H1 (cell line): ENCODE data around the gene PTPRR. TPM values are rescaled to one million over a fixed set of nuclear protein-coding genes. Genes with fewer than 3 reads are reported as not detected.

Experiments used
- CTCF ChIA-PET: fragments of 300-600 bp; sonication (Branson Sonifier 250); formaldehyde crosslinking; loops from one replicate; lab custom pipeline; 2021; ENCODE audit not compliant: partially characterized antibody; lab: Charles Lee
- POLR2A ChIA-PET: fragments of 300-600 bp; sonication (Branson Sonifier 250); formaldehyde crosslinking; loops from one replicate; lab custom pipeline; 2021; ENCODE audit warnings: inconsistent platforms; ENCODE audit not compliant: partially characterized antibody; lab: Charles Lee
- DNase-seq, 2 experiments: peaks; one replicate each; pipeline versions ENCODE4 v3.0.0 to v3.0.0-alpha.2; 2010 to 2022; ENCODE audit warnings: low spot score in 2 of 2, low read depth in 1 of 2, mixed read lengths in 1 of 2
- FAIRE-seq: peaks from 2 replicates; lab custom pipeline; 2011; peaks lifted over from hg19 to GRCh38; lab: Jason Lieb, UNC
- H2AFZ ChIP-seq: 2 replicates; pipeline ENCODE4 v1.8.1; 2012; ENCODE audit warnings: low read length, inconsistent platforms
- H2AK5ac ChIP-seq: 2 replicates; pipeline ENCODE4 v1.6.1; 2013; ENCODE audit warnings: low read depth, low read length
- H2BK120ac ChIP-seq: replicated peaks from 2 replicates; pipeline ENCODE3; 2013; ENCODE audit warnings: low read depth, low read length, inconsistent platforms
- H2BK12ac ChIP-seq: 2 replicates; pipeline ENCODE4 v1.6.1; 2013; ENCODE audit warnings: low read depth, low read length
- H2BK15ac ChIP-seq: 2 replicates; pipeline ENCODE4 v1.6.1; 2013; ENCODE audit warnings: low read length
- H2BK20ac ChIP-seq: 2 replicates; pipeline ENCODE4 v1.6.1; 2013; ENCODE audit warnings: low read length
- H2BK5ac ChIP-seq: 2 replicates; pipeline ENCODE4 v1.6.1; 2013; ENCODE audit warnings: low read depth, low read length
- H3K14ac ChIP-seq: 2 replicates; pipeline ENCODE4 v1.6.1; 2013; ENCODE audit warnings: inconsistent platforms; ENCODE audit not compliant: insufficient read length
- H3K18ac ChIP-seq: 2 replicates; pipeline ENCODE4 v1.6.1; 2013; ENCODE audit warnings: low read length; ENCODE audit errors: extremely low read depth
- H3K23ac ChIP-seq: 2 replicates; pipeline ENCODE4 v1.6.1; 2013; ENCODE audit warnings: inconsistent platforms; ENCODE audit not compliant: insufficient read length
- H3K23me2 ChIP-seq: 2 replicates; pipeline ENCODE4 v1.6.1; 2013; ENCODE audit warnings: low read depth, low read length
- H3K27ac ChIP-seq: 2 replicates; pipeline ENCODE4 v1.6.1; 2011; ENCODE audit warnings: low read depth, low read length, inconsistent platforms
- H3K27me3 ChIP-seq, 4 experiments: replicated peaks in 1 of 4; 1 replicate in 1 of 4; 2 replicates in 3 of 4; pipeline versions ENCODE4 v1.6.1 to v1.8.1; 2011 to 2013; ENCODE audit warnings: low read length in 3 of 4, mild to moderate bottlenecking in 3 of 4, inconsistent platforms in 2 of 4, mixed read lengths in 2 of 4, moderate library complexity in 1 of 4; ENCODE audit not compliant: control insufficient read depth in 3 of 4, insufficient read depth in 3 of 4; ENCODE audit errors: extremely low read depth in 1 of 4
- H3K36me3 ChIP-seq, 4 experiments: 2 replicates each; pipeline versions ENCODE4 v1.6.1 to v1.8.1; 2011 to 2013; ENCODE audit warnings: mild to moderate bottlenecking in 4 of 4, low read length in 3 of 4, moderate library complexity in 2 of 4, control low read depth in 1 of 4, inconsistent platforms in 1 of 4; ENCODE audit not compliant: insufficient read depth in 4 of 4, control insufficient read depth in 2 of 4
- H3K4ac ChIP-seq: replicated peaks from 2 replicates; pipeline ENCODE3; 2013; ENCODE audit warnings: low read length, low read depth, mixed read lengths, inconsistent platforms; ENCODE audit not compliant: insufficient read length
- H3K4me1 ChIP-seq, 4 experiments: replicated peaks in 1 of 4; 1 replicate in 1 of 4; 2 replicates in 3 of 4; pipeline versions ENCODE4 v1.6.1 to v1.8.1; 2011 to 2013; ENCODE audit warnings: low read length in 3 of 4, inconsistent platforms in 2 of 4, mixed read lengths in 1 of 4; ENCODE audit not compliant: insufficient read depth in 4 of 4, control insufficient read depth in 3 of 4
- H3K4me2 ChIP-seq, 2 experiments: 2 replicates each; pipeline versions ENCODE4 v1.6.1 to v1.8.1; 2011 to 2013; ENCODE audit warnings: low read depth in 2 of 2, low read length in 2 of 2, control low read depth in 1 of 2, inconsistent platforms in 1 of 2, mild to moderate bottlenecking in 1 of 2; ENCODE audit not compliant: insufficient read depth in 1 of 2
- H3K4me3 ChIP-seq, 4 experiments: fragments of 200-600, 300-600 bp in 1 of 4; sonication (generic), shearing (Covaris generic), sonication (Bioruptor Twin) in 1 of 4; 2 replicates each; pipeline versions ENCODE4 v1.5.1 to v1.8.1; 2011 to 2016; ENCODE audit warnings: low read length in 4 of 4, low read depth in 3 of 4, control low read depth in 2 of 4, inconsistent platforms in 2 of 4, mild to moderate bottlenecking in 2 of 4, mixed read lengths in 1 of 4, moderate library complexity in 1 of 4; ENCODE audit not compliant: insufficient read depth in 2 of 4; ENCODE audit errors: extremely low read depth in 1 of 4
- H3K56ac ChIP-seq: replicated peaks from 2 replicates; pipeline ENCODE3; 2013; ENCODE audit warnings: low read depth, mild to moderate bottlenecking, mixed read lengths, low read length, inconsistent platforms; ENCODE audit not compliant: insufficient read length
- H3K79me1 ChIP-seq: 2 replicates; pipeline ENCODE4 v1.6.1; 2013; ENCODE audit warnings: low read depth, low read length, control low read depth
- H3K79me2 ChIP-seq, 2 experiments: 2 replicates each; pipeline versions ENCODE4 v1.6.1 to v1.8.1; 2012 to 2013; ENCODE audit warnings: low read length in 2 of 2, mild to moderate bottlenecking in 2 of 2, inconsistent platforms in 1 of 2; ENCODE audit not compliant: insufficient read depth in 2 of 2, control insufficient read depth in 1 of 2
- H3K9ac ChIP-seq, 4 experiments: replicated peaks in 1 of 4; 1 replicate in 1 of 4; 2 replicates in 3 of 4; pipeline versions ENCODE4 v1.6.1 to v1.8.1; 2011 to 2013; ENCODE audit warnings: low read depth in 3 of 4, low read length in 3 of 4, control low read depth in 2 of 4, mild to moderate bottlenecking in 2 of 4, moderate library complexity in 2 of 4, inconsistent platforms in 1 of 4; ENCODE audit errors: extremely low read depth in 1 of 4
- H3K9me3 ChIP-seq, 2 experiments: 2 replicates each; pipeline versions ENCODE4 v1.6.1 to v1.8.1; 2012 to 2013; ENCODE audit warnings: mild to moderate bottlenecking in 2 of 2, moderate library complexity in 2 of 2, control low read depth in 1 of 2, inconsistent platforms in 1 of 2, low read depth in 1 of 2, low read length in 1 of 2, mixed read lengths in 1 of 2; ENCODE audit not compliant: insufficient read depth in 2 of 2
- H4K20me1 ChIP-seq, 2 experiments: replicated peaks in 1 of 2; 2 replicates each; pipeline versions ENCODE3 to v1.8.1; 2011 to 2013; ENCODE audit warnings: inconsistent platforms in 2 of 2, low read length in 2 of 2, mild to moderate bottlenecking in 1 of 2; ENCODE audit not compliant: insufficient read depth in 2 of 2, control insufficient read depth in 1 of 2
- H4K5ac ChIP-seq: 2 replicates; pipeline ENCODE4 v1.6.1; 2013; ENCODE audit warnings: low read length, low read depth, mixed read lengths, inconsistent platforms; ENCODE audit not compliant: insufficient read length
- H4K8ac ChIP-seq: 2 replicates; pipeline ENCODE4 v1.8.0; 2013; ENCODE audit warnings: mild to moderate bottlenecking, moderate library complexity, low read length, inconsistent platforms; ENCODE audit not compliant: insufficient read depth; ENCODE audit errors: extremely low read depth
- H4K91ac ChIP-seq: replicated peaks from 2 replicates; pipeline ENCODE3; 2013; ENCODE audit warnings: low read length, mixed read lengths, inconsistent platforms; ENCODE audit not compliant: insufficient read length
- ATF2 ChIP-seq: IDR thresholded peaks from 2 replicates; pipeline ENCODE4 v1.6.1; 2012; ENCODE audit warnings: low read length, inconsistent platforms
- CTBP2 ChIP-seq: IDR thresholded peaks from 2 replicates; pipeline ENCODE4 v1.7.0; 2011; ENCODE audit warnings: borderline replicate concordance, mild to moderate bottlenecking, moderate library complexity, mixed read lengths, low read length; ENCODE audit not compliant: insufficient read depth, insufficient read length
- EZH2 ChIP-seq: fragments of 200-600 bp; sonication (generic); IDR thresholded peaks from 2 replicates; pipeline ENCODE4 v1.7.1; 2012; ENCODE audit warnings: low read depth, mild to moderate bottlenecking, moderate library complexity, low read length, inconsistent platforms; ENCODE audit not compliant: severe bottlenecking
- HDAC2 ChIP-seq, 2 experiments: fragments of 300-600 bp in 1 of 2; sonication (generic) in 1 of 2; IDR thresholded peaks; 2 replicates each; pipeline ENCODE4 v1.6.1; 2011 to 2012; ENCODE audit warnings: low read depth in 2 of 2, low read length in 2 of 2, mild to moderate bottlenecking in 2 of 2, moderate library complexity in 2 of 2, borderline replicate concordance in 1 of 2, inconsistent platforms in 1 of 2
- RFX5 ChIP-seq: IDR thresholded peaks from 2 replicates; pipeline ENCODE4 v1.6.1; 2011; ENCODE audit warnings: low read depth, low read length, improper control_type of control experiment, borderline replicate concordance
- SIN3A ChIP-seq, 2 experiments: IDR thresholded peaks in 1 of 2; conservative IDR thresholded peaks in 1 of 2; 2 replicates each; pipeline ENCODE4 v1.6.1; 2011 to 2012; ENCODE audit warnings: low read length in 2 of 2, improper control_type of control experiment in 1 of 2, low read depth in 1 of 2, mild to moderate bottlenecking in 1 of 2
- SRF ChIP-seq: IDR thresholded peaks from 2 replicates; pipeline ENCODE4 v1.6.1; 2011; ENCODE audit warnings: mild to moderate bottlenecking, low read depth, low read length, moderate library complexity
- ZNF274 ChIP-seq: IDR thresholded peaks from 2 replicates; pipeline ENCODE4 v1.7.0; 2012; ENCODE audit warnings: low read length, borderline replicate concordance; ENCODE audit errors: extremely low read depth
- WGBS, 2 experiments: shearing (Covaris generic) in 1 of 2; methylation state at CpG; one replicate each; pipeline versions ENCODE4 v1.1.6 to v1.1.7; 2013 to 2015; ENCODE audit warnings: low lambda C conversion rate in 2 of 2, mixed read lengths in 2 of 2, inconsistent platforms in 1 of 2, low coverage in 1 of 2, missing lambda C conversion rate in 1 of 2; ENCODE audit not compliant: insufficient replicate concordance in 2 of 2, insufficient coverage in 1 of 2, insufficient read length in 1 of 2; ENCODE audit errors: extremely low coverage in 1 of 2, missing lambda C conversion rate in 1 of 2; 5-methylcytosine and 5-hydroxymethylcytosine counted together
- polyA plus RNA-seq, 7 experiments: library from polyadenylated mRNA; depleted of rRNA in 3 of 7; stranded (reverse) in 5 of 7; unstranded in 2 of 7; fragments of >200 nt in 5 of 7; fragments of 200-250 nt in 2 of 7; gene quantifications; 1 replicate in 5 of 7; 2 replicates in 1 of 7; 4 replicates in 1 of 7; pipeline versions ENCODE4 v1.2.1 to v1.2.3, GENCODE V29; 2011 to 2013; ENCODE audit warnings: missing spikeins in 2 of 7, mixed read lengths in 2 of 7
- total RNA-seq: library from RNA; stranded (reverse); fragmentation: NEBNext Ultra II Directional; extraction: Animal tissue kit (Norgen Biotek cat#: 25700); gene quantifications from 2 replicates; pipeline ENCODE4 v1.2.1, GENCODE V29; 2021
- TF ChIP-seq, protein P1 (sequence below): IDR thresholded peaks from 2 replicates; pipeline ENCODE4 v1.6.1; 2011; ENCODE audit warnings: low read length, improper control_type of control experiment

Gene PTPRR
- total and polyA plus RNA-seq, 2 of the 8 experiments (the other 6 are each of a cell fraction or from before 2014, with no cell fraction given) = 0.07 to 0.35 TPM

- Histone ChIP-seq H4K5ac (no peak overlapping the region), H3K79me2 (no peaks in the 10 kb centered on the region), H4K8ac (no peak overlapping the region), H3K4me1 (no peaks in the 10 kb centered on the region), H2BK15ac (no peak overlapping the region), H3K23ac (no peak overlapping the region), H3K23me2 (no peaks in the 10 kb centered on the region), H2BK5ac (no peak overlapping the region), H3K36me3 (no peaks in the 10 kb centered on the region), H2BK20ac (no peak overlapping the region), H3K14ac (no peak overlapping the region), H3K27ac (no peak overlapping the region), H3K27me3 (peaks cover 0 to 1% (median 0%) of the 10 kb centered on the region in 4 experiments; a peak in 1 of 7 replicates), H2AFZ (no peak overlapping the region), H3K18ac (no peak overlapping the region), H2BK120ac (no peak overlapping the region), H3K9ac (no peak overlapping the region), H3K56ac (no peak overlapping the region), H3K9me3 (no peaks in the 10 kb centered on the region; a peak in 1 of 4 replicates), H3K79me1 (no peaks in the 10 kb centered on the region), H4K20me1 (no peaks in the 10 kb centered on the region), H3K4ac (no peak overlapping the region), H3K4me3 (no peak overlapping the region), H4K91ac (no peak overlapping the region), H2AK5ac (no peak overlapping the region), H2BK12ac (no peak overlapping the region), H3K4me2 (no peak overlapping the region)
- ChIA-PET CTCF (no interaction called here), POLR2A (no interaction called here)
- DNase-seq (no peak), FAIRE-seq (no peak)
- 85% methylated on average over 3 of the region's 3 CpGs; no CpG with 5 or more reads in 1 of the 2 experiments for WGBS, 2 experiments
- TF ChIP-seq RFX5 (no peak), EZH2 (no peak), ZNF274 (no peak), CTBP2 (no peak), ATF2 (no peak), HDAC2 (IDR thresholded peaks at IDR 0.05; ENCODE audit: borderline replicate concordance in 1 of 2, low read depth in 2 of 2, low read length in 2 of 2) (no peak), SIN3A (conservative IDR thresholded peaks at IDR 0.05 in 1 of 2, IDR thresholded peaks at IDR 0.05 in 1 of 2; ENCODE audit: low read depth in 1 of 2, low read length in 2 of 2) (no peak), SRF (no peak)
- TF ChIP-seq, protein P1, sequence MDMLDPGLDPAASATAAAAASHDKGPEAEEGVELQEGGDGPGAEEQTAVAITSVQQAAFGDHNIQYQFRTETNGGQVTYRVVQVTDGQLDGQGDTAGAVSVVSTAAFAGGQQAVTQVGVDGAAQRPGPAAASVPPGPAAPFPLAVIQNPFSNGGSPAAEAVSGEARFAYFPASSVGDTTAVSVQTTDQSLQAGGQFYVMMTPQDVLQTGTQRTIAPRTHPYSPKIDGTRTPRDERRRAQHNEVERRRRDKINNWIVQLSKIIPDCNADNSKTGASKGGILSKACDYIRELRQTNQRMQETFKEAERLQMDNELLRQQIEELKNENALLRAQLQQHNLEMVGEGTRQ = no peak
Measured at GRCh38 chr12:70963081-70963660, 42.6 kb upstream of the PTPRR start.
